Measurements from ENCODE around the gene IPMK.

- TF ChIP-seq, protein P1, sequence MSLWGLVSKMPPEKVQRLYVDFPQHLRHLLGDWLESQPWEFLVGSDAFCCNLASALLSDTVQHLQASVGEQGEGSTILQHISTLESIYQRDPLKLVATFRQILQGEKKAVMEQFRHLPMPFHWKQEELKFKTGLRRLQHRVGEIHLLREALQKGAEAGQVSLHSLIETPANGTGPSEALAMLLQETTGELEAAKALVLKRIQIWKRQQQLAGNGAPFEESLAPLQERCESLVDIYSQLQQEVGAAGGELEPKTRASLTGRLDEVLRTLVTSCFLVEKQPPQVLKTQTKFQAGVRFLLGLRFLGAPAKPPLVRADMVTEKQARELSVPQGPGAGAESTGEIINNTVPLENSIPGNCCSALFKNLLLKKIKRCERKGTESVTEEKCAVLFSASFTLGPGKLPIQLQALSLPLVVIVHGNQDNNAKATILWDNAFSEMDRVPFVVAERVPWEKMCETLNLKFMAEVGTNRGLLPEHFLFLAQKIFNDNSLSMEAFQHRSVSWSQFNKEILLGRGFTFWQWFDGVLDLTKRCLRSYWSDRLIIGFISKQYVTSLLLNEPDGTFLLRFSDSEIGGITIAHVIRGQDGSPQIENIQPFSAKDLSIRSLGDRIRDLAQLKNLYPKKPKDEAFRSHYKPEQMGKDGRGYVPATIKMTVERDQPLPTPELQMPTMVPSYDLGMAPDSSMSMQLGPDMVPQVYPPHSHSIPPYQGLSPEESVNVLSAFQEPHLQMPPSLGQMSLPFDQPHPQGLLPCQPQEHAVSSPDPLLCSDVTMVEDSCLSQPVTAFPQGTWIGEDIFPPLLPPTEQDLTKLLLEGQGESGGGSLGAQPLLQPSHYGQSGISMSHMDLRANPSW (CRISPR knock-in tag; IDR thresholded peaks at IDR 0.05) = peak; percentile 50; the same call in 1 of the 2 replicates
- TF ChIP-seq CTCF (IDR thresholded peaks at IDR 0.05 in 2 of 3, conservative IDR thresholded peaks at IDR 0.05 in 1 of 3; ENCODE audit: insufficient read depth in 2 of 3, low read depth in 1 of 3, low read length in 3 of 3) (no peak), SIN3A (IDR thresholded peaks at IDR 0.05; ENCODE audit: borderline replicate concordance in 2 of 2, control insufficient read depth in 1 of 2, low read depth in 2 of 2, low read length in 2 of 2) (peak in 1 of 2 experiments; percentile 65; a peak in 1 of 4 replicates), RNF2 (IDR thresholded peaks at IDR 0.05) (peak; percentile 38; the same call in 1 of the 2 replicates)
- TF ChIP-seq, protein P2, sequence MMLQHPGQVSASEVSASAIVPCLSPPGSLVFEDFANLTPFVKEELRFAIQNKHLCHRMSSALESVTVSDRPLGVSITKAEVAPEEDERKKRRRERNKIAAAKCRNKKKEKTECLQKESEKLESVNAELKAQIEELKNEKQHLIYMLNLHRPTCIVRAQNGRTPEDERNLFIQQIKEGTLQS (IDR thresholded peaks at IDR 0.05) = no peak
- TF ChIP-seq, protein P2 (CRISPR knock-in tag; conservative IDR thresholded peaks at IDR 0.05) = no peak
Measured at GRCh38 chr10:58266826-58267712, 625 bp downstream of the IPMK start.
